GM23248 (cell line): ENCODE results near the gene RASA2.

Experiments
- EZH2 ChIP-seq: fragments of 200-600 bp; sonication (generic); IDR thresholded peaks from 2 replicates; pipeline ENCODE4 v1.6.1; 2018; ENCODE audit warnings: antibody characterized with exemption, mild to moderate bottlenecking; ENCODE audit not compliant: insufficient read depth, poor library complexity, severe bottlenecking
- EZH2phosphoT487 ChIP-seq: fragments of 200-600 bp; sonication (generic); IDR thresholded peaks from 2 replicates; pipeline ENCODE4 v1.6.1; 2018; ENCODE audit warnings: antibody characterized with exemption, moderate library complexity, mild to moderate bottlenecking, low read depth; ENCODE audit not compliant: insufficient read depth

GRCh38 chr3:141603473-141604035 is 116.7 kb downstream of the RASA2 start:
- TF ChIP-seq EZH2phosphoT487 (no peak), EZH2 (no peak)
